ENCODE results near the gene EIF4EBP2.

The EIF4EBP2 gene

GRCh38 chr10:70404036-70404786, at the start of gene EIF4EBP2:
Gene EIF4EBP2 (plus strand): TSS chr10:70404145. CDS start chr10:70404402, 257 bp downstream.
- DNase-seq (ENCODE audit: low read depth in 2 of 3, low spot score in 1 of 3), result peak; percentile 98 to 100 (median 98)

GRCh38 chr10:70354556-70354955, 49.4 kb upstream of the EIF4EBP2 start:
- no peak for DNase-seq (ENCODE audit: low read depth in 2 of 3, low spot score in 1 of 3)

GRCh38 chr10:70355051-70356021, 48.6 kb upstream of the EIF4EBP2 start:
- DNase-seq (ENCODE audit: low read depth in 2 of 3, low spot score in 1 of 3), result peak in 1 of 3 donors; percentile 34

- DNase-seq (ENCODE audit: low read depth in 2 of 3, low spot score in 1 of 3), result no peak
Measured at GRCh38 chr10:70357565-70357964, 46.4 kb upstream of the EIF4EBP2 start.

GRCh38 chr10:70358446-70358845, 45.5 kb upstream of the EIF4EBP2 start:
- no peak for DNase-seq (ENCODE audit: low read depth in 2 of 3, low spot score in 1 of 3)

- DNase-seq (ENCODE audit: low read depth in 2 of 3, low spot score in 1 of 3), result no peak
Measured at GRCh38 chr10:70359017-70359550, 44.9 kb upstream of the EIF4EBP2 start.

GRCh38 chr10:70360215-70360614, 43.7 kb upstream of the EIF4EBP2 start:
- no peak for DNase-seq (ENCODE audit: low read depth in 2 of 3, low spot score in 1 of 3)

GRCh38 chr10:70362328-70362727, 41.6 kb upstream of the EIF4EBP2 start:
- no peak for DNase-seq (ENCODE audit: low read depth in 2 of 3, low spot score in 1 of 3)

GRCh38 chr10:70363292-70363691, 40.7 kb upstream of the EIF4EBP2 start:
- no peak for DNase-seq (ENCODE audit: low read depth in 2 of 3, low spot score in 1 of 3)

- DNase-seq (ENCODE audit: low read depth in 2 of 3, low spot score in 1 of 3), result peak; percentile 74 to 83 (median 78)
Measured at GRCh38 chr10:70363971-70364771, 39.8 kb upstream of the EIF4EBP2 start.

GRCh38 chr10:70364772-70365091, 39.2 kb upstream of the EIF4EBP2 start:
- no peak for DNase-seq (ENCODE audit: low read depth in 2 of 3, low spot score in 1 of 3)

- DNase-seq (ENCODE audit: low read depth in 2 of 3, low spot score in 1 of 3), result no peak
Measured at GRCh38 chr10:70367195-70367796, 36.6 kb upstream of the EIF4EBP2 start.

GRCh38 chr10:70368774-70369482, 35.0 kb upstream of the EIF4EBP2 start:
- no peak for DNase-seq (ENCODE audit: low read depth in 2 of 3, low spot score in 1 of 3)

GRCh38 chr10:70369498-70370018, 34.4 kb upstream of the EIF4EBP2 start:
- DNase-seq (ENCODE audit: low read depth in 2 of 3, low spot score in 1 of 3), result no peak

GRCh38 chr10:70370766-70371165, 33.2 kb upstream of the EIF4EBP2 start:
- DNase-seq (ENCODE audit: low read depth in 2 of 3, low spot score in 1 of 3), result no peak

- no peak for DNase-seq (ENCODE audit: low read depth in 2 of 3, low spot score in 1 of 3)
Measured at GRCh38 chr10:70371846-70372245, 32.1 kb upstream of the EIF4EBP2 start.

- DNase-seq (ENCODE audit: low read depth in 2 of 3, low spot score in 1 of 3), result no peak
Measured at GRCh38 chr10:70374775-70375614, 28.9 kb upstream of the EIF4EBP2 start.

GRCh38 chr10:70376436-70377378, 27.2 kb upstream of the EIF4EBP2 start:
- no peak for DNase-seq (ENCODE audit: low read depth in 2 of 3, low spot score in 1 of 3)

All from stimulated activated CD4-positive, alpha-beta T cell treated with anti-CD3 and anti-CD28 coated beads, Interleukin-12 subunit alpha, Interleukin-12 subunit beta, amount 100 ng/mL, for 48 hours (primary cell).